ENCODE results near the gene RBMS2.

The RBMS2 gene

GRCh38 chr12:56631790-56632700 is 110.4 kb downstream of the RBMS2 start (continued):
- TF ChIP-seq KLF17 (tag by site-specific recombination; IDR thresholded peaks at IDR 0.05) (no peak), ZBTB8A (tag by site-specific recombination; IDR thresholded peaks at IDR 0.05) (peak; percentile 82), ZNF670 (tag by site-specific recombination; IDR thresholded peaks at IDR 0.05; ENCODE audit: low read depth) (no peak), ZXDB (tag by site-specific recombination; IDR thresholded peaks at IDR 0.05) (no peak), KLF7 (tag by site-specific recombination; IDR thresholded peaks at IDR 0.05; ENCODE audit: borderline replicate concordance) (no peak), ZNF155 (tag by site-specific recombination; IDR thresholded peaks at IDR 0.05) (no peak), ZNF521 (tag by site-specific recombination; IDR thresholded peaks at IDR 0.05) (no peak), REST (tag by site-specific recombination; IDR thresholded peaks at IDR 0.05) (no peak), ZNF558 (tag by site-specific recombination; IDR thresholded peaks at IDR 0.05) (no peak), GLI4 (tag by site-specific recombination; IDR thresholded peaks at IDR 0.05) (no peak), ATF2 (tag by site-specific recombination; IDR thresholded peaks at IDR 0.05; ENCODE audit: low read depth) (no peak), ZNF664 (tag by site-specific recombination; IDR thresholded peaks at IDR 0.05) (no peak), HIC1 (tag by site-specific recombination; IDR thresholded peaks at IDR 0.05) (no peak), CTCF (tag by site-specific recombination; IDR thresholded peaks at IDR 0.05) (no peak), ZBTB7A (tag by site-specific recombination; IDR thresholded peaks at IDR 0.05; ENCODE audit: low read depth) (no peak), ZFP41 (tag by site-specific recombination; IDR thresholded peaks at IDR 0.05; ENCODE audit: borderline replicate concordance) (no peak), PRDM1 (tag by site-specific recombination; IDR thresholded peaks at IDR 0.05) (no peak), SP3 (tag by site-specific recombination; IDR thresholded peaks at IDR 0.05) (peak; percentile 79), KLF1 (tag by site-specific recombination; IDR thresholded peaks at IDR 0.05) (peak; percentile 77), ZEB2 (tag by site-specific recombination; IDR thresholded peaks at IDR 0.05) (no peak), YY2 (tag by site-specific recombination; IDR thresholded peaks at IDR 0.05) (no peak), ZFP3 (tag by site-specific recombination; IDR thresholded peaks at IDR 0.05; ENCODE audit: low read depth) (no peak), ZNF133 (tag by site-specific recombination; IDR thresholded peaks at IDR 0.05) (no peak), PRDM4 (tag by site-specific recombination; IDR thresholded peaks at IDR 0.05) (no peak), ZNF23 (tag by site-specific recombination; IDR thresholded peaks at IDR 0.05; ENCODE audit: borderline replicate concordance) (no peak), ZFP69B (tag by site-specific recombination; IDR thresholded peaks at IDR 0.05) (peak; percentile 64; the same call in 1 of the 2 replicates), ZNF211 (tag by site-specific recombination; IDR thresholded peaks at IDR 0.05; ENCODE audit: low read depth) (no peak), ZNF48 (tag by site-specific recombination; IDR thresholded peaks at IDR 0.05) (no peak)

All from HEK293 (cell line).